Measurements from ENCODE around the gene MCFD2.
A peak's percentile ranks its signal among the peaks of the same experiment; 100 is the strongest.
"Not testable (repeated sequence)": the region's sequence is repeated elsewhere in the genome, so short reads cannot be mapped to it uniquely, and the experiment has no call there.

Gene MCFD2

DNA sequence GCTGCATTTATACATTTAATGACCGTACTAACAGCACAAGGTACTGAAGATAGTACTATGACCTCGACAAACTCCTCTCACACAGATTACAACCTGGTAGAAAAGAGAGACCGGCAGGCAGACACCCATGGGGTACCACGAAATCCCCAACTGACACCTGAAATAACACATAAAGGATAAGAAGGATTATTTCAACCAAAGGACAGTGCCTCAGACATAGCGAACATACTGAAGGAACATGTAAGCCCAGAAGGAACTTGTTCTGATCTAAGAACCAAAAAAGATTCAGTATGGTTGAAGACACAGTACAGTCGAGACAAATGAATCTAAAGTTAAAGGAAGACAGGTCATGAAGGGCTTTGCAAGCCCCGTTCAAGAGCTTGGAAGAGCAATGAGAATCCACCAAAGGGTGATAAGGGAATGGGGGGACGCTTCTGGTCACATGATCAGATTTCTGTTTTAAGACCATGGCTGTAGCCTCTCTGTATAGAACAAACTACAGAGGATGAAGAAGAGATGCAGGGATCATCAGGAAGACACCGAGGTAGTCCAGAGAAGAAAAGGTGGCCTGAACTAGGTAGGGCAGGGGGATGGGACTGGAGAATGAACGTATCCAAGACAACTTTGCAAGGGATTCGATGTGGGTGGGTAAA is 902 bp downstream of the MCFD2 start:
- peak overlapping the region; percentile 95 for H3K4me3 ChIP-seq (ENCODE audit: low read depth, low read length)
- TF ChIP-seq MYC (IDR thresholded peaks at IDR 0.05; ENCODE audit: low read depth, low read length) (no peak), POLR2A (IDR thresholded peaks at IDR 0.05; ENCODE audit: extremely low read depth, insufficient read length) (no peak)
- TF ChIP-seq, protein P1, sequence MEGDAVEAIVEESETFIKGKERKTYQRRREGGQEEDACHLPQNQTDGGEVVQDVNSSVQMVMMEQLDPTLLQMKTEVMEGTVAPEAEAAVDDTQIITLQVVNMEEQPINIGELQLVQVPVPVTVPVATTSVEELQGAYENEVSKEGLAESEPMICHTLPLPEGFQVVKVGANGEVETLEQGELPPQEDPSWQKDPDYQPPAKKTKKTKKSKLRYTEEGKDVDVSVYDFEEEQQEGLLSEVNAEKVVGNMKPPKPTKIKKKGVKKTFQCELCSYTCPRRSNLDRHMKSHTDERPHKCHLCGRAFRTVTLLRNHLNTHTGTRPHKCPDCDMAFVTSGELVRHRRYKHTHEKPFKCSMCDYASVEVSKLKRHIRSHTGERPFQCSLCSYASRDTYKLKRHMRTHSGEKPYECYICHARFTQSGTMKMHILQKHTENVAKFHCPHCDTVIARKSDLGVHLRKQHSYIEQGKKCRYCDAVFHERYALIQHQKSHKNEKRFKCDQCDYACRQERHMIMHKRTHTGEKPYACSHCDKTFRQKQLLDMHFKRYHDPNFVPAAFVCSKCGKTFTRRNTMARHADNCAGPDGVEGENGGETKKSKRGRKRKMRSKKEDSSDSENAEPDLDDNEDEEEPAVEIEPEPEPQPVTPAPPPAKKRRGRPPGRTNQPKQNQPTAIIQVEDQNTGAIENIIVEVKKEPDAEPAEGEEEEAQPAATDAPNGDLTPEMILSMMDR (IDR thresholded peaks at IDR 0.05; ENCODE audit: low read depth, low read length): no peak
- TF ChIP-seq, protein P2, sequence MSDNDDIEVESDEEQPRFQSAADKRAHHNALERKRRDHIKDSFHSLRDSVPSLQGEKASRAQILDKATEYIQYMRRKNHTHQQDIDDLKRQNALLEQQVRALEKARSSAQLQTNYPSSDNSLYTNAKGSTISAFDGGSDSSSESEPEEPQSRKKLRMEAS (IDR thresholded peaks at IDR 0.05; ENCODE audit: low read depth, low read length): no peak
- DNase-seq (ENCODE audit: low read depth): peak; percentile 20

DNA sequence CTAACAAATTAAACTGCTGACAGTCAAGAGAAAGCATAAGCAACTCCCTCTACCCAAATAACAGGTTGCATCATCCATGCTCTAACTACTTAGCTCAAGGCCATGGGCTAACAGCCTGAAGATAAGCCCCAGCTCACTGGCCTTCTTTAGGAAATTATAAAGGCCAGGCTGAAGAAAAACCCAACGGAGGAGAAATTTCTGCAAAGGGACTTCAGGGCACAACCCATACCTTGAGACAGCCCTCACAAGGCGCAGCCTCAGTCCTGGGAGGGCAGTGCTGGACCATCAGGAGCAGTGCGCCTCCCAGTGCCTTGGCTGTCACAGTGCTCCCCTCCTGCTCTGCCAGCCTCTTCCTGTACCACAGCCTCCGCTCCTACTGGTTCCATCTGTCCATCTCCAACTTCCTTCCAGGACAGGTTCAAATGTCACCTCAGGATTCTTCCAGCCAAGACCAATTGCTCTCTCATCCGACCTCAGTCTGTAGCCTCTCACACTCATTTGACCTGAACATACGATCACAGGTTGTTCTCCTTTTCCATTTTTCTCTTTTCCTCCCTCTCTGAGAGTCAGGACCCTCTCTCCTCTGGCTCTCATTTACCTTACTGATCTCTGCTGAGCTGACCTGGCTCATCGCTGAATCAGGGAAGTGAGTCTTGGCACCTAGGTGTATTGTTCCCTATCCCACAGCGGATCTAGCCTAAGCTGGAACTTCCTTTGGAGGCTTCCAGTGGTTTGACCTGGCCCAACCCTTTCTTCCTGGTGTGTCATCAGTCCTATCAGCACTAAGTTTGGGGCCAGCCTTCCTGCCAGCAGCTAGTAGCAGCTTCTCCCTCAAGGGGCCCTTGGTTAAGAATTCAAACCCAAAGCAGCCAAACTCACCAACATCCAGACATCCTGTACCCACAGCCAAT is 1.9 kb downstream of the MCFD2 start:
- TF ChIP-seq, protein P2 (IDR thresholded peaks at IDR 0.05; ENCODE audit: low read depth, low read length): no peak
- TF ChIP-seq, protein P1 (IDR thresholded peaks at IDR 0.05; ENCODE audit: low read depth, low read length): peak; percentile 25
- peak overlapping the region; percentile 95 for H3K4me3 ChIP-seq (ENCODE audit: low read depth, low read length)
- DNase-seq (ENCODE audit: low read depth): peak; percentile 66

DNA sequence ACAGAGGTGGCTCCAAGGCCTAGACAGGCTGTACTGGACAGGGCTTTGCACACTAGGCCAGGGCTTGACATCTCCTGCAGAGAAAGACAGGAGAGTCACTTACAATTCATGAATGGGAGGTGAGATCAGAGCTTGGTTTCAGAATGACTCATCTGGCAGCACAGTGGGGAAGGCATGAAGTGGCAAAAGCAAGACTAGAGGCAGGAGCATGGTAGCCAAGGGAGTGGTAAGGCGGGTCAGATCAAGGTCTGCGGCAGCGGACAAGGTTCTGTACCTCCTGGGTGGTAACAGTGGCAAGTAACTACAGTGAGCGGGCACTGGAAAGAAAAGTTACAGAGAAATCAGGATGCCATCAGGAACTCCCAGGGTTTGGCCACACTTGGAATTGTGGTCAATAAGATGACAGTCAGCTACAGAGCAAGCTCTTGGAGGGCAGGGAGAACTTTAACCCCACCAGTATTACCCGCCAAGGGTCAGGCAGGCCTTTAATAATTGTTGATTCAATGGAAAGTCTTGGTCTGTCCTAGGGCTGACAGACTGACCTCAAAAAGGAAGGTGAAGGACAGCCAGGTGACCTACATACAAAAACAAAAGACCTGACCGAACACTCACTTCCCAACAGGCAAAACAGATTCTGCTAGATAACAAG is 5.7 kb downstream of the MCFD2 start:
- no peak overlapping the region for H3K4me3 ChIP-seq (ENCODE audit: low read depth, low read length)
- DNase-seq (ENCODE audit: low read depth): peak; percentile 42
- TF ChIP-seq, protein P2 (IDR thresholded peaks at IDR 0.05; ENCODE audit: low read depth, low read length): no peak
- TF ChIP-seq MYC (IDR thresholded peaks at IDR 0.05; ENCODE audit: low read depth, low read length): no peak
- TF ChIP-seq, protein P1 (IDR thresholded peaks at IDR 0.05; ENCODE audit: low read depth, low read length): no peak
- TF ChIP-seq POLR2A (IDR thresholded peaks at IDR 0.05; ENCODE audit: extremely low read depth, insufficient read length): no peak

DNA sequence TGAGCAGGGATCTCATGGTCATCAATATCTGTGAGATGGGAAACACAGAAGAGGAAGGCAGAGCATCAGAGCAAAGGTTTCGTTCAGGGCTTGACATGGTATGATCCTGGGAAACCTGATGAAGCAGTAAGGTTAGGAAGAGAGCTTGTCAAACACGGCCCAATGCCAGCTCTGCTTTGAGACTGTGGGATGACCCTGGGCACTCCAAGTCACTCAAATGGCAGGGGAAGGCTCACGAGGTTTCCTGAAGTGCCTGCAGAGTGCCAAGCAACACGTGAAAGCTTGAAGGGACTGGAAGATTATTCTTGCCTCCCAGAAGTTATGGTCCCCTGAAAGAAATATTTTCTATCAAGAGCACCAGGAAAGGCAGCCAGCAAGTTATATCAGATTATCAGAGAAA is 6.5 kb downstream of the MCFD2 start:
- TF ChIP-seq POLR2A (IDR thresholded peaks at IDR 0.05; ENCODE audit: extremely low read depth, insufficient read length): no peak
- no peak for TF ChIP-seq MYC (IDR thresholded peaks at IDR 0.05; ENCODE audit: low read depth, low read length)
- TF ChIP-seq, protein P1 (IDR thresholded peaks at IDR 0.05; ENCODE audit: low read depth, low read length): no peak
- TF ChIP-seq, protein P2 (IDR thresholded peaks at IDR 0.05; ENCODE audit: low read depth, low read length): no peak
- H3K4me3 ChIP-seq (ENCODE audit: low read depth, low read length): no peak overlapping the region
- no peak for DNase-seq (ENCODE audit: low read depth)

DNA sequence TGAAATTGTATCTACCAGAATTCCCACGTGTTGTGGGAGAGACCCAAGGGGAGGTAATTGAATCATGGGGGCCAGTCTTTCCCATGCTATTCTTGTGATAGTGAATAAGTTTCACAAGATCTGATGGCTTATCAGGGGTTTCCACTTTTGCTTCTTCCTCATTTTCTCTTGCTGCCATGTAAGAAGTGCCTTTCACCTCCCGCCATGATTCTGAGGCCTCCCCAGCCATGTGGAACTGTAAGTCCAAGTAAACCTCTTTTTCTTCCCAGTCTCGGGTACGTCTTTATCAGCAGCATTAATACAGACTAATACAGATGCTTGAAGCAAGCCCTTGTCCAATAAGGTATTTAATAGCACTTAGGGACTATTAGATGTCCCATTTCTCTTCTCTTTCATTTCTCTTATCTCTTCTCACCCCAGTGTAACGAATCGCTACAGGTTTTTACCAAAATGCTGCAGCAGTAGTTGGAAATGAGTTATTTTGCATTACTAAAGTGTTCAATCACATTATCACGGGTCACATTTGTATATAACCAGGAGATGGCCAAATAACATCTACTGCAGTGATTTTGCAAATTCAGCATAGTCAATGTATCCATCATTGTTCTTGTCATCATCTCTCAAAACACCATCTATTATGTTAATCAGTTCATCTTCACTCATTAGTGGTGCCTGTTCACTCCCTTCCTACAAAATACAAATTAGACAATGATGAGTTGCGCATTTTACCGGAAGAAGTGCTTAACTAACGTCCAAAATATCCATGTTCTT is 10.5 kb downstream of the MCFD2 start:
- H3K4me3 ChIP-seq (ENCODE audit: low read depth, low read length): not testable (repeated sequence)
- peak; percentile 18 for DNase-seq (ENCODE audit: low read depth)

DNA sequence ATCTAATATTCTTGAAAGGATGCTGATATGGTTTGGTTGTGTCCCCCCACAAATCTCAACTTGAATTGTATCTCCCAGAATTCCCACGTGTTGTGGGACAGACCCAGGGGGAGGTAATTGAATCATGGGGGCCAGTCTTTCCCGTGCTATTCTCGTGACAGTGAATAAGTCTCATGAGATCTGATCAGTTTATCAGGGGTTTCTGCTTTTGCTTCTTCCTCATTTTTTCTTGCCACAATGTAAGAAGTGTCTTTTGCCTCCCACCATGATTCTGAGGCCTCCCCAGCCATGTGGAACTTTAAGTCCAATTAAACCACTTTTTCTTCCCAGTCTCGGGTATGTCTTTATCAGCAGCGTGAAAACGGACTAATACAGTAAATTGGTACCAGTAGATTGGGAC is 12.6 kb downstream of the MCFD2 start:
- DNase-seq (ENCODE audit: low read depth): peak; percentile 66
- H3K4me3 ChIP-seq (ENCODE audit: low read depth, low read length): not testable (repeated sequence)

All from NB4 (cell line).